ENCODE data around the gene PTTG1. TPM values are rescaled to one million over a fixed set of nuclear protein-coding genes. Genes with fewer than 3 reads are reported as not detected.

The PTTG1 gene
- total RNA-seq, 2 experiments from 2014 or later, result 138 to 140 TPM

DNA sequence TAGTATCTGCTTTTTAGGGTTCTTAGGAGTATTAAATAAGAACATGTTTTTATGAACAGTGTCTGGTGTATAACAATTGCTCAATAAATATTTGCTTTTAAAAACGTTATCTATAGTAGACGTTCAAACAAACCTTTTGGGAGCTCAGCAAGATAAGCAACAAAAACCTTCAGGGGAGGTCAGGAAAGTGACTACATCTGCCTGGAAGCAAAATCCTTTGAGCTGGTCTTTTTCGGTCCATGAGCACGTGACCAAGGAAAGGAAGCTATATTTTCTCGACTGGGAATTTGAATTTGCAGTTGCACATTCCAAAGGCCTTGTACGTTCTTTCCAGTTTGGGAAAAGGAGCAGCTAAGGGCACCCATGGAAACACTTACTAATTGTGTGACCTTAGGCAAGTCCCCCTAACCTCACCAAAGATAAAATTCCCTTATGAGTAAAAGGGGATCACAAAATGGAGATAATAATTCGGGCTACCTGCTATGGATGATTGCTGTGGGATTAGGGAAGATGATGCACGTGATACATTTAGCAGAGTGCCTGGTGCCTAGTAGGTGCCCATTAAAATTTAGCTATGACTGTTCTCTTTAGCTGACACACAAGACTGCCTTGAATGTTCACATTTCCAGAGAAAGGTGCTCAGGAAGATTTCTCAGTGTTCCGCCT lies 45.4 kb downstream of the PTTG1 start:
- Mint-ChIP-seq H3K27ac (peak overlapping the region; percentile 90), H3K4me3 (peak overlapping the region; percentile 86), H3K4me1 (ENCODE audit: low read depth) (peaks cover 78% of the 10 kb centered on the region), H3K9me3 (ENCODE audit: insufficient read depth) (no peaks in the 10 kb centered on the region), H3K27me3 (ENCODE audit: low read depth) (peaks cover 2% of the 10 kb centered on the region), H3K36me3 (ENCODE audit: low read depth) (peaks cover 5% of the 10 kb centered on the region)
- DNase-seq (no peak), ATAC-seq (no peak)
- CTCF ChIA-PET, result interaction anchor here (0.9 to 9.9 kb wide), 10 partner anchors 9 to 73 kb away, joined by 3 to 295 read pairs (median 6); partner anchors contain the start of gene SLU7
- POLR2A ChIA-PET, result interaction anchor here (1.0 to 3.2 kb wide), 9 partner anchors 9 to 48 kb away, joined by 3 to 34 read pairs (median 7); partner anchors contain the start of genes PTTG1 and SLU7

DNA sequence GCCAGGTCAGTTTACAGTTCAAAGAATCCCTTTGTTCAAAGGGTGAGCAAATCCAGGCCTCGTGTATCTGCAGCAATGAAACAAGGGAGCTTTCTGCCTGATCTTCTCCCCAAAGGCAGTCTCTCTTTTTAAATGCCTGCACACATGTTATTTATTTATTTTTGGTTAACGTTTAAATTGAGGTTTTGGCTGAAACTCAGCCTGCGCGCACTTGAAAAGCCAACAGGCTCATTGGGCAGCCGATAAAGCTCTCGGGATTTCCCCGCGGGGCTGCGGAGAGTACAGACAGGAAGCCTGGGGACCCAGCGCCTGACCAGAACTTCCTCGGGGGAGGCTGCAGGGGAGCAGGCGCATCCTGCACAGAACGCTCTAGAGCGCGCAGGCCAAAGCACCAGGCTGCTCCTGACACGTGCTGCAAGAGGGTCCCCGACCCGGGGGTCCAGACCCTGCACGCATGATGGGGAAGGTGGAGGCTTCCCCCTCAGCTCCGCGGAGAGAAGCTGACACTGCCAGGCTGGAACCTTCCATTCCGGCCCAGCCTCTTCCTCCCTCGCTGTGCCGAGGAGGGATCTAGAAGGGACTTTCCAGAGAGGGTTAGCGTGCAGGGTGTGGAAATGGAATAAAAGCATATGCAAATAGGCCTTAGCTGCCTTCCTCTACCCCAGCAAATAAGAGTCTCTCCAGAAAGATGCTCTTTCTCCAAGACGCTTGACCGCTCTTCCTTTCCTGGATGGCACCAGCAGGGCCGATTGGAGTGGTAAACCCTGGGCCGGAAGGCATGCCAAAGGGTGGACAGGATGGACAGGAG lies 46.1 kb downstream of the PTTG1 start:
- peak overlapping the region; percentile 86 for H3K4me3 Mint-ChIP-seq
- H3K4me1 Mint-ChIP-seq (ENCODE audit: low read depth), result peaks cover 80% of the 10 kb centered on the region
- DNase-seq (peak; percentile 87), ATAC-seq (peak; percentile 92)
- CTCF ChIA-PET, result interaction anchor here (0.8 to 9.9 kb wide), 11 partner anchors 10 to 74 kb away, joined by 3 to 295 read pairs (median 5); partner anchors contain the start of gene SLU7
- POLR2A ChIA-PET, result interaction anchor here (0.8 to 3.2 kb wide), 11 partner anchors 9 to 1152 kb away, joined by 3 to 34 read pairs (median 6); partner anchors contain the start of genes PTTG1 and SLU7
- H3K27ac Mint-ChIP-seq, result peak overlapping the region; percentile 90
- H3K27me3 Mint-ChIP-seq (ENCODE audit: low read depth), result peaks cover 2% of the 10 kb centered on the region
- peaks cover 5% of the 10 kb centered on the region for H3K36me3 Mint-ChIP-seq (ENCODE audit: low read depth)
- H3K9me3 Mint-ChIP-seq (ENCODE audit: insufficient read depth), result no peaks in the 10 kb centered on the region

DNA sequence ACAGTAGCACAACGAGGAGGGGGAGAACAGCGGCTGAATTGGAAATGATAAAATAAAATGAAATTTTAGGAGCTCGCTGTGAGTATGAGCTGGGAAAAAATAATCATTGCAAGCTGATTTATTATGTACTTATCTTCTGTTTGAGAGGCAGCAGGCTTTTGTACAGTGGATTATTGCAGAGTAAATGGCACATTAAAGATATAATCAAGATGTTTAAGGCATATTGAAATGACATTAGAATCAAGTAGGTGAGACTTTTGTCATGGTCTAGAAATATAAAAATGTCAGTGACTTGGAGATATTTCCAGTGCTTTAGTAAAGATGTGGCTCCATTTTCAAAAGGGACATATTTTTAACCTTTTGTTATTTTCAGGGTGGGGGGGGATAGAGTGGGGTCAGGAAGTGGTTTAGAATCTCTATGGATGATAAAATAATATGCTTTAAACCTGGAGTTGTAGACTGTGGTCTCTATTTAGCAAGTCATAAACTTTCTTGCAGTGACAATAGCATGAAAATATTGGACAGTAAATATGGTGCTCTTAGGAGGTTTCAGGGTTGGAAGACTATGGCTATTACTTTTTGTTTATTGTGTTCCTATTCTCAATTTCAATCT lies 46.8 kb downstream of the PTTG1 start:
- Mint-ChIP-seq H3K27me3 (ENCODE audit: low read depth) (peaks cover 2% of the 10 kb centered on the region), H3K9me3 (ENCODE audit: insufficient read depth) (no peaks in the 10 kb centered on the region), H3K36me3 (ENCODE audit: low read depth) (peaks cover 6% of the 10 kb centered on the region), H3K27ac (peak overlapping the region; percentile 90), H3K4me3 (peak overlapping the region; percentile 86), H3K4me1 (ENCODE audit: low read depth) (peaks cover 87% of the 10 kb centered on the region)
- DNase-seq, result no peak
- POLR2A ChIA-PET, result interaction anchor here (0.8 to 3.2 kb wide), 7 partner anchors 9 to 1152 kb away, joined by 3 to 34 read pairs (median 17); partner anchors contain the start of genes PTTG1 and SLU7
- CTCF ChIA-PET, result interaction anchor here (0.8 to 9.9 kb wide), 6 partner anchors 15 to 64 kb away, joined by 3 to 295 read pairs (median 8); no protein-coding TSS in a partner anchor
- no peak for ATAC-seq

DNA sequence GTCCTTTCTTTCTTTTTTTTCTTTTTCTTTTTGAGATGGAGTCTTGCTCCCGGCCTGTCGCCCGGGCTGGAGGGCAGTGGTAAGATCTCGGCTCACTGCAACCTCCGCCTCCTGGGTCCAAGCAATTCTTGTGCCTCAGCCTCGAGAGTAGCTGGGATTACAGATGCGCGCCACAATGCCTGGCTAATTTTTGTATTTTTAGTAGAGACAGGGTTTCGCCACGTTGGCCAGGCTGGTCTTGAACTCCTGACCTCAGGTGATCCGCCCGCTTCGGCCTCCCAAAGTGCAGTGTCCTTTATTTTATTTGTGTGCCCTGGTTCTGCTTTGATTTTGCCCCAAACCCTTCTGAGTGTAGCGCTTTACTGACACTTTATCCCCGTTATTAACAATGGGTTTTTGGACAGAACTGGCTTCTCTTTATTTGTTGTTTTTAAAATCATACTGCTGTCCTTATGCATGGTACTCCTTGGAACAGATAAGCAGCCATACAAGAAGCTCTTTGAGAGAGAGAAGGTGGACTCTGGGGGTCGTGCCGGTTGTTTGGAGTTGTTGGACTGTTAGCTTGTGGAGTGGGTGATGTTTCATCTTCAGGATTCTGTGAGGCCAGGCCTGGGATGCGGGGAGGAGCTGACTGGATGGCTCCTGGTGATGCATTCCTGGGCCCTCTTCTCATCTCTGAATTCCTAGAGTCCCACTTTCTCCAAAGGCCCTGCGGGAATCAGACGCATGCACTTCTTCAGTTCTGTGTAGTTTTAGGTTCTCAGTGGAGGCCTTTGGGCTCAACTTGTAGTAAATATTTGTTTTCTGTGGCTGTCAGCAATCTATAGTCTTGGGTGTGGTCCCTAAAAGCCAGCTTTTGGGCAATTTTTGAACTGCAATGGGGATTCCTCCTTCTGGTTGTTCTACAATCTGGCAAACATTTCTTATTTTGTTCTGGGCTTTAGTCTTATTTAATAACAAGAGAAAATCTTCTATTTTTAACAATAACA lies 47.8 kb downstream of the PTTG1 start:
- Mint-ChIP-seq H3K27me3 (ENCODE audit: low read depth) (peaks cover 2% of the 10 kb centered on the region), H3K9me3 (ENCODE audit: insufficient read depth) (no peaks in the 10 kb centered on the region), H3K36me3 (ENCODE audit: low read depth) (peaks cover 9% of the 10 kb centered on the region), H3K4me3 (peak overlapping the region; percentile 86), H3K4me1 (ENCODE audit: low read depth) (peaks cover 84% of the 10 kb centered on the region), H3K27ac (peak overlapping the region; percentile 67)
- ATAC-seq (no peak), DNase-seq (no peak)
- ChIA-PET CTCF (interaction anchor here (0.9 to 9.9 kb wide), 2 partner anchors 29 to 49 kb away, joined by 3 to 295 read pairs; no protein-coding TSS in a partner anchor), POLR2A (interaction anchor here (1.1 to 1.4 kb wide), 2 partner anchors 47 to 50 kb away, joined by 4 to 8 read pairs; partner anchors contain the start of gene SLU7)

DNA sequence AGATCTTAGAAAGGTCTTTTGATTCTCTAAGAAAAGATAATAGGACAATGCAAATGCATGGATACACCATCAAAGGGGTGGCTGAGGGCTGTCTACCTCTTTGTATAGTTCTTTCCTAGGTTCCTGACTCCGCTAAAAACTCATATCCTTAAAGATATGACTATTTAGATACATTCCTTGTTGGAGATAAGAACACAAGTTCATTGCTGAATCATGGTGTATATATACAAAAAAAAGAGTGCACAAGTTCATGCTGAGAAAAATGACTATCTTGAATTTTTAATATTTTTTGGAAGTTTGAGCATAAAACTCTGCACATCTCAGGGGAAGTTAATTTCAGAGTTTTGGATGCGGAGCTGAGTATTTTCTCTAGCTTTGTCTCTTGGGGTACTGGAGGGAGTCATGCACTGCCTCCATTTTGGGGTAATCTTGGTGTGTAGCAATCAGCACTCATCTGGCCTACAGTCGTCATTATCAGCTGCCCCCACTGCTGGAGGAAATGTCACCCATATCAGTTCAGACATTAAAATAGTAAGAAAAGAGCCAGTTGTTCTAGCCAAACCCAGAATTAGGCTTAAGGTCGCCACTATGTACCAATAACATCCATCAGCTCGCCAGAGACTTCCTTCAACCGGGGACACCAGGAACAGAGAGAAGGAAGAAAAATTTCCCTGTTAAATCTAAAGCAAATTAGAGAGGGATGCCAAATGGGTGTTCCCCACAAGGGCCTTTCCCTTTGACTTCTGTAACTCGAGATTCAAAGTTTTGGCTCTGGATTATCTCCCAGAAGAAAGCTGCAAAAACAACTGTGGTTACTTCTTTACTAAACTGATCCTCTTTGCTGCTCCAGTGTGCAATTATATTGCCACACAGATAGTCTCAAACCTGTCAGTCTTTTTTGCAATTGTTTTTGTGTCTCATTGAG lies 49.0 kb downstream of the PTTG1 start:
- ATAC-seq, result no peak
- CTCF ChIA-PET, result interaction anchor here (0.9 to 9.9 kb wide), 2 partner anchors 15 to 30 kb away, joined by 3 to 295 read pairs; no protein-coding TSS in a partner anchor
- POLR2A ChIA-PET, result interaction anchor here (1.1 to 1.4 kb wide), 4 partner anchors 9 to 51 kb away, joined by 3 to 8 read pairs (median 4); partner anchors contain the start of gene SLU7
- H3K27me3 Mint-ChIP-seq (ENCODE audit: low read depth), result peaks cover 2% of the 10 kb centered on the region
- peaks cover 9% of the 10 kb centered on the region for H3K36me3 Mint-ChIP-seq (ENCODE audit: low read depth)
- no peaks in the 10 kb centered on the region for H3K9me3 Mint-ChIP-seq (ENCODE audit: insufficient read depth)
- H3K27ac Mint-ChIP-seq, result peak overlapping the region; percentile 82
- peak overlapping the region; percentile 86 for H3K4me3 Mint-ChIP-seq
- DNase-seq, result no peak
- H3K4me1 Mint-ChIP-seq (ENCODE audit: low read depth), result peaks cover 83% of the 10 kb centered on the region

DNA sequence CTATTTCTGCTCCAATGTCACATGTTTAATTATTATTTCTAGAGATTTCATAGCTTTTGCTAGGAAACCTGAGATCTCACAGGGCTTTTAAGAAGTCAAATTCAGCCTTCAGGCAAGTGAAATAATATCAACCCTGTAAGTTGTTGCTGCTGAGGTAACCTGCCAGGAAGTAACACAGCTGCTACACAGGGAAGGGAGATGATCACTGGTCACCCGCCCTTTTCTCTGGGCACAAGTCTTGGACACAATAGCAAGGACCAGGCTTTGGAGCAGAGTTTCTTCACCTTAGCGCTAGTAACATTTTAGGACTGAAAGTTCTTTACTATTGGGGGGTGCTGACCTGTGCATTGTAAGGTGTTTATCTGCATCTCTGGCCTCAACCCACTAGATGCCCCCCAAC lies 50.1 kb downstream of the PTTG1 start:
- peaks cover 12% of the 10 kb centered on the region for H3K36me3 Mint-ChIP-seq (ENCODE audit: low read depth)
- peak overlapping the region; percentile 76 for H3K27ac Mint-ChIP-seq
- H3K4me1 Mint-ChIP-seq (ENCODE audit: low read depth), result peaks cover 80% of the 10 kb centered on the region
- no peak for ATAC-seq
- H3K4me3 Mint-ChIP-seq, result peak overlapping the region; percentile 27
- ChIA-PET CTCF (interaction anchor here (0.7 to 9.9 kb wide), 2 partner anchors 31 to 36 kb away, joined by 5 to 295 read pairs; no protein-coding TSS in a partner anchor), POLR2A (no interaction called here)
- no peak for DNase-seq
- no peaks in the 10 kb centered on the region for H3K27me3 Mint-ChIP-seq (ENCODE audit: low read depth)
- H3K9me3 Mint-ChIP-seq (ENCODE audit: insufficient read depth), result no peaks in the 10 kb centered on the region

DNA sequence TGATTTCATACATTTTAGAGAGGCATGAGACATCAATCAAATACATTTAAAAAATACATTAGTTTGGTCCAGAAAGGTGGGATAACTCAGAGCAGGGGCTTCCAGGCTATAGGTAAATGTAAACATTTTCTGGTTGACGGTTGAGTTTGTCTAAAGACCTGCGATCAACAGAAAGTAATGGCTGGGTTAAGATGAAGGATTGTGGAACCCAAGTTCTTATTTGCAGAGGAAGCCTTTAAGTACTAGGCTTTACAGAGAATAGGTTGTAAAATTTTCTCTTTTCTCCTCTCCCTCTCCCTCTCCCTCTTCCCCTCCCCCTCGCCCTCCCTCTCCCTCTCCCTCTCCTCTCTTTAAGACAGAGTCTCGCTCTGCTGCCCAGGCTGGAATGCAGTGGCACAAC lies 50.8 kb downstream of the PTTG1 start:
- Mint-ChIP-seq H3K27ac (peak overlapping the region; percentile 39), H3K4me1 (ENCODE audit: low read depth) (peaks cover 80% of the 10 kb centered on the region), H3K4me3 (peak overlapping the region; percentile 27), H3K9me3 (ENCODE audit: insufficient read depth) (no peaks in the 10 kb centered on the region), H3K36me3 (ENCODE audit: low read depth) (peaks cover 16% of the 10 kb centered on the region), H3K27me3 (ENCODE audit: low read depth) (no peaks in the 10 kb centered on the region)
- ChIA-PET POLR2A (interaction anchor here (1.4 kb wide), 1 partner anchor 51 kb away, joined by 5 read pairs; the partner anchor contains the start of gene PTTG1), CTCF (interaction anchor here (3.4 kb wide), 1 partner anchor 34 kb away, joined by 54 read pairs; no protein-coding TSS in a partner anchor)
- DNase-seq (no peak), ATAC-seq (no peak)

DNA sequence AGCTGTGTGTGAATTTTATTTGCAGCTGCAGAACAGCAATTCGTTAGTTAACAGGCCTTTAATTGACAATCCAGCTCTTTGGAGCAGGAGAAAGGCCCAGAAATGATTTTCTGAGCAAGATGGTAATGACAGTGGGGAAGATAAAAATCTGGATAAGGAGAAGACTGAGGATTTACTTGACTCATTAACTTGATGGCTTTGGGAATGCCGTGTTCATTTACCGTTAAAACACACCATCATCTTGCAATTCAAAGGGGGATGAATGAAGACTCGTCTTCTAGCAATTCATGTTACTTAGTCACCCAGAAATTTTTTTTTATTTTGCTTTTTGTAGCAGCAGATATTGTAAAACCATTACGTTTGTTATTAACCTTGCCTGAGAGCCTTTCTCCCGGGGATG lies 52.0 kb downstream of the PTTG1 start:
- no peaks in the 10 kb centered on the region for H3K27me3 Mint-ChIP-seq (ENCODE audit: low read depth)
- H3K4me1 Mint-ChIP-seq (ENCODE audit: low read depth), result peaks cover 77% of the 10 kb centered on the region
- H3K4me3 Mint-ChIP-seq, result no peak overlapping the region
- ATAC-seq, result no peak
- CTCF ChIA-PET, result interaction anchor here (0.7 to 3.4 kb wide), 5 partner anchors 9 to 55 kb away, joined by 3 to 54 read pairs (median 3); partner anchors contain the start of gene SLU7
- no peaks in the 10 kb centered on the region for H3K9me3 Mint-ChIP-seq (ENCODE audit: insufficient read depth)
- no peak for DNase-seq
- peaks cover 21% of the 10 kb centered on the region for H3K36me3 Mint-ChIP-seq (ENCODE audit: low read depth)
- POLR2A ChIA-PET, result interaction anchor here (1.4 kb wide), 1 partner anchor 52 kb away, joined by 5 read pairs; the partner anchor contains the start of gene PTTG1
- no peak overlapping the region for H3K27ac Mint-ChIP-seq

DNA sequence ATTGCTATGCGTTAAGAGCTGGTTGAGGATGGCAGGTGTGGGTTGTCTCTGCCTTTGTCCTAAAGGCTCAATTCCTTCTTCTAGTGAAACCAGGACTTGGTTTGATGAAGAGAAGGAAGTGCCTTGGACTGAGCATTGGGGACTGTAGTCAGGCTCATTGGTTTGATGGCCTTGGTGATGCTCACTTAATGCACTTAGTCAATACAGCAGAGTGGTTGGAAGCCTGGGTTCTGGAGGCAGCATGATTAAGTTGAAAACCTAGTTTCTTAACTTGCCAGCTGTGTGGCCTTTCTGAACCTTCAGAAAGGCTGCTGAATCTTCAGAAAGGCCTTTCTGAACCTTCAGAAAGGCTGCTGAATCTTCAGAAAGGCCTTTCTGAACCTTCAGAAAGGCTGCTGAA lies 52.4 kb downstream of the PTTG1 start:
- Mint-ChIP-seq H3K27ac (no peak overlapping the region), H3K4me1 (ENCODE audit: low read depth) (peaks cover 75% of the 10 kb centered on the region), H3K4me3 (no peak overlapping the region), H3K36me3 (ENCODE audit: low read depth) (peaks cover 21% of the 10 kb centered on the region), H3K27me3 (ENCODE audit: low read depth) (no peaks in the 10 kb centered on the region), H3K9me3 (ENCODE audit: insufficient read depth) (no peaks in the 10 kb centered on the region)
- ChIA-PET CTCF (interaction anchor here (0.9 to 3.4 kb wide), 5 partner anchors 24 to 55 kb away, joined by 3 to 54 read pairs (median 5); partner anchors contain the start of gene SLU7), POLR2A (no interaction called here)
- DNase-seq (no peak), ATAC-seq (no peak)

Data from activated CD8-positive, alpha-beta T cell treated with anti-CD3 and anti-CD28 coated beads, Interleukin-2, amount 10 ng/mL, durations not matched to agents 7 days and 5 days (primary cell).